HL-60 (cell line): ENCODE data around the gene LRP1-AS.

Experiments
- POLR2AphosphoS5 ChIP-seq: IDR thresholded peaks from 2 replicates; pipeline ENCODE4 v1.6.1; 2012; ENCODE audit warnings: low read depth
- TF ChIP-seq, protein P1 (sequence below): IDR thresholded peaks from one replicate; pipeline ENCODE4 v1.5.1; 2011; ENCODE audit warnings: low read length, control low read depth, inconsistent platforms; ENCODE audit not compliant: insufficient read depth

DNA sequence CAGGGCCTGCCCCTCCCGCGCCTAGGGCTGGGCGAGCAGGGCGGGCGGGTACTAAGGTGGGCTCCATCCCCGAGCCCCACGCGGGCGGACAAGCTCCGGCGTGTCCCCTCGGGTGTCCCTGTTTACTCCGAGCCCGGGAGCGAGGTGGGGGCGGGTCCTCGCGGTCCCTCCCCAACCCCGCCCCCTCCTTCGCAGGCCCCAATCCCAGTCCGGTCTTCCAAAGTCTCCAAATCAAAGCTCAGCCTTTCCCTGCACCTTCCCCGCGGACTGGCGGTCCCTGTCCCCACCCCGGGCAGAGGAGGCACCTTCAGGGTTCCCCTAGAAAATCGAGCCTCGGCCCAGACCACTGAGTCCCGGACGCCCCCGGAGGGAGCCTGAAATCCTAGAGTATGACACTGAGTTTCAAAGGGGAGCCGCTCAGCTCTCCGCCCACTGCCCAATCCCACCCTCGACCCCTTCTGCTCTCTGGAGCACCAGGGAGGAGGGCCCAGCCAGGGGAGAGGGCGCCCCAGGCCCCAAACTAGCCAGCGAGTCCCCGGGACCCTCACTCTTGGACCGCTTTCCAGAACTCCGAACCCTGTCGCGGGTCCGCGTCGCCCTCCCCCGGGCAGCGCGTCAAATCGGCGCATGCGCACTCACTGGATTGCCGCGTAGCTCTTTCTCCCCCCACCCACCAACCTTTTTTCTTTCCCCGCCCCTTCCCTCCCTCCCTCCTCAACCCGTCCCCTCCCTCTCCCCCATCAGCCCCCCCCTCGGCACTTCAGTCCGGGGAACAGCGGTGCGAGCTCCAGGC lies 19.5 kb downstream of the LRP1-AS start, which contains the start of gene LRP1:
- no peak for TF ChIP-seq POLR2AphosphoS5
- TF ChIP-seq, protein P1, sequence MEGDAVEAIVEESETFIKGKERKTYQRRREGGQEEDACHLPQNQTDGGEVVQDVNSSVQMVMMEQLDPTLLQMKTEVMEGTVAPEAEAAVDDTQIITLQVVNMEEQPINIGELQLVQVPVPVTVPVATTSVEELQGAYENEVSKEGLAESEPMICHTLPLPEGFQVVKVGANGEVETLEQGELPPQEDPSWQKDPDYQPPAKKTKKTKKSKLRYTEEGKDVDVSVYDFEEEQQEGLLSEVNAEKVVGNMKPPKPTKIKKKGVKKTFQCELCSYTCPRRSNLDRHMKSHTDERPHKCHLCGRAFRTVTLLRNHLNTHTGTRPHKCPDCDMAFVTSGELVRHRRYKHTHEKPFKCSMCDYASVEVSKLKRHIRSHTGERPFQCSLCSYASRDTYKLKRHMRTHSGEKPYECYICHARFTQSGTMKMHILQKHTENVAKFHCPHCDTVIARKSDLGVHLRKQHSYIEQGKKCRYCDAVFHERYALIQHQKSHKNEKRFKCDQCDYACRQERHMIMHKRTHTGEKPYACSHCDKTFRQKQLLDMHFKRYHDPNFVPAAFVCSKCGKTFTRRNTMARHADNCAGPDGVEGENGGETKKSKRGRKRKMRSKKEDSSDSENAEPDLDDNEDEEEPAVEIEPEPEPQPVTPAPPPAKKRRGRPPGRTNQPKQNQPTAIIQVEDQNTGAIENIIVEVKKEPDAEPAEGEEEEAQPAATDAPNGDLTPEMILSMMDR: no peak
